HL-60/S4 (cell line): Measurements from ENCODE around the gene LRRC28.
"Not testable (repeated sequence)": the region's sequence is repeated elsewhere in the genome, so short reads cannot be mapped to it uniquely, and the experiment has no call there.

ENCODE experiments used
- in situ Hi-C: fragments of 300-500 bp; cut with MboI; formaldehyde crosslinking; loops from 2 replicates; pipeline ENCODE4 v1.14.3; 2022; ENCODE audit warnings: low sequenced_read_pairs

LRRC28 gene

GRCh38 chr15:99250857-99251841 lies at the start of gene LRRC28:
LRRC28 (plus strand) TSS chr15:99251481; CDS start chr15:99255958, 4,477 bp downstream.
- in situ Hi-C loops = loop anchor here (25.0 kb wide), 1 partner anchor 1086 kb away; the partner anchor contains the start of gene ADAMTS17

- in situ Hi-C loops = no loop called here
These were observed 49.1 kb upstream of the LRRC28 start for GRCh38 chr15:99202176-99202552.

- in situ Hi-C loops = no loop called here
These were observed 43.6 kb upstream of the LRRC28 start for GRCh38 chr15:99207672-99208071.

GRCh38 chr15:99209326-99209725 lies 42.0 kb upstream of the LRRC28 start:
- in situ Hi-C loops = no loop called here

- in situ Hi-C loops = loop anchor here (10.0 kb wide), 1 partner anchor 116 kb away; no protein-coding TSS in a partner anchor
These were observed 40.9 kb upstream of the LRRC28 start for GRCh38 chr15:99210334-99210733.

GRCh38 chr15:99211926-99212325 lies 39.4 kb upstream of the LRRC28 start:
- in situ Hi-C loops = loop anchor here (10.0 kb wide), 1 partner anchor 117 kb away; no protein-coding TSS in a partner anchor

- in situ Hi-C loops = loop anchor here (10.0 kb wide), 1 partner anchor 118 kb away; no protein-coding TSS in a partner anchor
These were observed 38.9 kb upstream of the LRRC28 start for GRCh38 chr15:99212406-99212805.

GRCh38 chr15:99213187-99213811 lies 38.0 kb upstream of the LRRC28 start:
- in situ Hi-C loops = loop anchor here (10.0 kb wide), 1 partner anchor 118 kb away; no protein-coding TSS in a partner anchor

GRCh38 chr15:99224372-99225214 lies 26.7 kb upstream of the LRRC28 start:
- in situ Hi-C loops = no loop called here

- in situ Hi-C loops = no loop called here
These were observed 24.5 kb upstream of the LRRC28 start for GRCh38 chr15:99226802-99227201.

- in situ Hi-C loops = no loop called here
These were observed 23.0 kb upstream of the LRRC28 start for GRCh38 chr15:99228120-99228770.

GRCh38 chr15:99230867-99231266 lies 20.4 kb upstream of the LRRC28 start:
- in situ Hi-C loops = no loop called here

- in situ Hi-C loops = no loop called here
These were observed 18.5 kb upstream of the LRRC28 start for GRCh38 chr15:99232740-99233139.

GRCh38 chr15:99234160-99234559 lies 17.1 kb upstream of the LRRC28 start:
- in situ Hi-C loops = not testable (repeated sequence)

- in situ Hi-C loops = no loop called here
These were observed 12.4 kb upstream of the LRRC28 start for GRCh38 chr15:99238849-99239248.

- in situ Hi-C loops = no loop called here
These were observed 11.6 kb upstream of the LRRC28 start for GRCh38 chr15:99239545-99240198.

- in situ Hi-C loops = no loop called here
These were observed 9.5 kb upstream of the LRRC28 start for GRCh38 chr15:99241752-99242151.

- in situ Hi-C loops = no loop called here
These were observed 7.0 kb upstream of the LRRC28 start for GRCh38 chr15:99244306-99244705.

- in situ Hi-C loops = no loop called here
These were observed 4.2 kb upstream of the LRRC28 start for GRCh38 chr15:99247062-99247461.
